Stimulated activated CD8-positive, alpha-beta memory T cell treated with anti-CD3 and anti-CD28 coated beads, Interleukin-2, amount 100 ng/mL, for 48 hours (primary cell): ENCODE measurements around the gene RGS13.

ENCODE experiments used
- DNase-seq, 2 donors: peaks; one replicate each; pipeline ENCODE4 v3.0.0-alpha.2; 2020; ENCODE audit warnings: low read depth in 2 of 2

RGS13 gene

GRCh38 chr1:192626366-192627179 lies 9.4 kb upstream of the RGS13 start:
- no peak for DNase-seq

GRCh38 chr1:192627901-192628300 lies 8.0 kb upstream of the RGS13 start:
- no peak for DNase-seq

DNA sequence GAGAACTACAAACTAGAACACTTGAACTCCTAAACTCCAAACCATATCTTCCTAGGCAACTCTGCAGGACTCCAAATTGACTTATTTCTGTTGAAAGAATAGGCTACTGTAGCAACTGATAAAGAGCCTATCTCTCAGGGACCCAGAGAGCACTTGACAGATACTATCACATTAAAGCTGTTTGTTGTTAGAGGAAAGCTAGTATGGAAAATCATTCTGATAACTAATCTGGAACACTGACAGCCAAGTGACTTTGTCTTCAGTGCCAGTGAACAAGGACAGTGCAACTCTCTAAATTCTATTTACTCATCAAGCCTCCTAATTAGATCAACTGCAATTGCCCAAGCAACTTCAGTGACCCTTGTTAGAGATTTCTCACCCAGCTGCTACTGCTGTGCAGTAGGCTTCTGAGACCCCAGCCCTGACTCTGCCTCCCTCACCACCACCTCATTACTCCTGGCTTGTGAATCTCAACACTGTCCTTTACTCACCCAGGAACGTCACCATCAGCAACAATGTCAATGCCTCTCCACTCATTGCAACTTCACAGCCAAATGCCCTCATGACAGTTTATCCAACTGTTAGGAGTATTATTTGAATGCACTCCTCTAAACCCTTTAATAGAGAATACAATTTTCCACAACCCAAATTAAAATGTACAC lies 7.4 kb upstream of the RGS13 start:
- DNase-seq: no peak

DNA sequence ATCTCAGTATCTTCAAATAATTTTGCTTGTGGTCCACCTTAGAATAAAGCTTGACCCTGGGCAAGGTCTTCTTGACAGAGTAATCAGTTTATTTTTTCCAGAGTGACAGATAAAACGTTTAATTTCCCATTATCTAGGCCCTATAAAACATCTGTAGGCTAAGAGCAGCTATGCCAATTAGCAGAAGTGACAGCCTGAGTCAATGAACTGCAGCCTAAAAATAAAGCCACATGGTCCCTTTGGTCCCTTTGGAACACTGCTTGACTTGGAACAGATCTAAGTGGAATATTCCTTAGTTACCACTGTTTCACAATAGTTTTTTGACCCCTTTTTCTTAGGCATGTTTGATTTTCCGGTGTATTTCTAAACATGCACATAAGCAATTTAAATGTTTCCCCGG lies 6.3 kb upstream of the RGS13 start:
- DNase-seq: no peak

GRCh38 chr1:192630521-192631287 lies 5.2 kb upstream of the RGS13 start:
- DNase-seq: no peak

DNA sequence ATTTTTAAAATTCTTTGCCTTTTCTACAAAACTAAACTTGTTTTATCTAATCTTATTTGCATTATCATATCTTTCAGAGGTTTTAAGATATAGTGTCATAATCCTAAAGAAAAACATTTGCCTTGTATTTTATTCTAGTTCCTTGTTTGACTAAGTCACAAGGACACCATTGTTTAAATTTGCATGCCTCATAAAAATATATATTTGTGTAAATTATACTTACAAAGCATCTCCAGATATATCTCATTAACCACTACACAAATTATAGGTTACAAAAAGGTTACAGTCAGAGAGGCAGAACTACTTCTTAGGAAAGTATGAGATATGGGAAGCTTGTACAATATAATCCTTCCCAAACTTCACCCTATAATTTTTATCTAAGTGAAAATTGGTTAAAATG lies 4.2 kb upstream of the RGS13 start:
- no peak for DNase-seq

GRCh38 chr1:192632188-192632587 lies 3.8 kb upstream of the RGS13 start:
- DNase-seq: no peak

DNA sequence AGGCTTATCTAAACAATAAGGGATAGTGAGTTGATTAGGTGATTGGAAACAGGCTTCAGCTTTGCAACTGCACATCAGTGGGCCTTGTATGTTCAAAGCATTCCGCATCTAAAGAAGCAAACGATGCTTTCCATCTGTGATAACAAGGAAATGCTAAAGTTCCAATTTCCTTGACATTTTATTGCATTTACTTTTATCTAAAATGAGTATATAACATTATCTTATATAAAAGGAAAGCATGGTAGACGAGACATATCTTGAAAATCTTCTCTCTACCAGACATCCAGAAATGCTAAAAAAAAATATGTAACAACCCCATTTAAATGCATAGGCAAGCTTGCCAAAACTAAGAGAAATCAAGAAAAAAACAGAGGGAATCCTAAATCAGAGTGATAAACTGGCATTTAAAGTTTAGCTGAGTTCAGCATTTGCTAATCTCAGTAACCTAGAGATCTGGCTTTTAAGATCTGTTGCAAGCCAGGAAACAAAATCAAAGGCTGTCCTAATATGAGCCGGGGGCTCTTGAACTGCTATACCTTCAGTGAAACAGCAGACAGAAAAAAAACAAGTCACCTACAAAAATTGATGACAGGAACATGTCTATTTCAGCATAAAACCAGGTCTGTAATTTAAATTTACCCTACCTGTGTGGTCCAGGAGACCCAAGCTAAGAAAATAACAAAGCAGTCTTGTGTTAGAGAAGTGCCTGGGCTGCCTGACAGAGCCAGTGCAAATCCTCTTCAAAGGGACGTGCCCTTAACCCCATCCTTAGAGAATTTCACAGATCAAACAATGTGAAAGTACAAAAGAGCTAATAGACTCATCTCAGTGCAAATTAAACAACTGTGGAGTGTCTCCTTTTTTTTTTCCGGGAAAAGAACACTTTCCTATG lies 3.1 kb upstream of the RGS13 start:
- no peak for DNase-seq

- DNase-seq: no peak
Measured at GRCh38 chr1:192633533-192634253, 2.3 kb upstream of the RGS13 start.

DNA sequence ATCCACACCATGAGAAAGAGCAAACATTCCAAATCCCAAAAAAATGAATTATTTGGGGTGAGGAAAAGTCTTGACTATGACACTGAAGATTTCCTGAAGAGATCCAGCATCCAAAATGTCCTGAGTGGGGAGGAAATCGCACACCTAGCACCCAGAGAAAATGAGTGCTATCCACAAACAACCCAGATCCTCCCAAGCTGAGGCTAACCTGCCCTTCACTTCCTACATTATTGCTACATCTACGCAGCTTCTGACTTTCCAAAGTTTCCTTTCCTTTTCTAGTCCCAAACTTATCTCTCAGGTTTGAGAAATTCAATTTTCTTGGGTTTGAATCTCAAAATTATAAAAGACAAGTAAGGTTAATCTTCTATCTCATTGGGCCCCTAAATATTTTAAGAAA lies 906 bp upstream of the RGS13 start:
- no peak for DNase-seq

- no peak for DNase-seq
Measured at GRCh38 chr1:192639607-192640368, 3.8 kb downstream of the RGS13 start.

GRCh38 chr1:192652159-192652558 lies 16.2 kb downstream of the RGS13 start:
- DNase-seq: no peak

DNA sequence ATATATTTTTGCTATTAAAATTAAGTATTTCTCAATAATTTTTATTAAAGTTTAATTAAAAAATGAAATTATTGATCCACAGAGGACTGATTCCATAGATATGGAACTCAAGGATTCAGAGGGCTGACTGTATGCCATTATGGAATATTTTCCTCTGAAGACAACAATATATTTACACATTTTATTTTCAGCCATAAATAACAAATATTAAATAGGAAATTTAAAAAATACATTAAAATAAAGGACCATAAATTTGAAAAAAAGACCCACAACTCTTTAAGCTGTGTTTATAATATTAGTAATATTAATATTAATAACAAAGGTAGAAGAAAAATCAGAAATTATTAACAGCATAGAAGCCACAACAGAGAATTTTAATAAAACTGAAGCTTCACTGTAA lies 18.2 kb downstream of the RGS13 start:
- DNase-seq: no peak

GRCh38 chr1:192654591-192655251 lies 18.8 kb downstream of the RGS13 start:
- no peak for DNase-seq

DNA sequence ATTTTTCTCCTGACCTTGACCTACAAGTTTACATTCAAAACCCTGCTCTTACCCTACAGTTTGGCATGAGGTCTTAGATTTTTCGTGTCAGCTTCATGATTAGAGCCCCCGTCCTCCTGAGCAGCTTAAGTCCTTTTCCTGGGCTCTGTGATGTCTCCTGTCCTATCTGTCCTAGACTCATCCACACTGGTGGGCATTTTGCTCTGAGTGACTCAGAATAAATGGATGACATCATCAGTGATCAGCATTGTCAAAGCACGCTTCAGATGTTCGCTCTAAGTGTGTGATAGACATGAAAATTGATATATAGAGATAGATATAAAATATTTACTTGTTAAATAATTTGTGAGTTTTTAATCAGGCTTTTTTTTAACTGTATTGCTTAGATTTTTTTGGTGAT lies 21.8 kb downstream of the RGS13 start:
- DNase-seq: no peak

DNA sequence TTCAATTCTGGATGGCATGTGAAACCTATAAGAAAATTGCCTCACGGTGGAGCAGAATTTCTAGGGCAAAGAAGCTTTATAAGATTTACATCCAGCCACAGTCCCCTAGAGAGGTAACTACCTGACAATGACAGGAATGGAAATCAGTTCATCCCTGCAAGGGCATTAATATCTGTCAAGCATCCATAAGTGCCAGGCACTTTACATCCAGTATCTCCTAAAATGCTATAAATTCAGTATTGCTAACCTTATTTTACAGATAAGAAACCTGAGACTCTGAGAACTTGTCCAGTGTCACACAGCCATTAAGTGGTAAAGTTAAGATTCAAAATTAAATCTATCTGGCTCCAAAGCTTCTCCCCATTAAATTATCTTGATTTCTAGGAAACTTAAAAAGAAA lies 22.3 kb downstream of the RGS13 start:
- no peak for DNase-seq

DNA sequence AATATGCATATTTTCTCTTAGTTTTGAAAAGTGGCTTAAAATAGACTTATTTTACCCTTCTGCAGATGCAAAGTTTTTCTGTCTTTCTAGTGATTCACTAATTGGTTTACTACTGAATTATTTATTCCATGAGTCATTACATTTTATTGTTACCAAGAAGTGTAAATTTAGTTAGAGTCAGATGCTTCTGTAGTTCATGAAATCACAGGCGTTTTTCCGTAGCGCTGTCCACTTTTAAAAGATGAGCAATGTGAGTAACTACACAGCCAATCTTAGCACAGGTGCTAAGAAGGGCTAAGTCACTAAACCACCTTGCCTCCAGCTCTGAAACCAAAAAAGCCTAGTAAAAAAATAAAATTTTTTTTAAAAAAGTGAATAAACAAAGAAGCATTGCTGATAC lies 24.7 kb downstream of the RGS13 start:
- no peak for DNase-seq

DNA sequence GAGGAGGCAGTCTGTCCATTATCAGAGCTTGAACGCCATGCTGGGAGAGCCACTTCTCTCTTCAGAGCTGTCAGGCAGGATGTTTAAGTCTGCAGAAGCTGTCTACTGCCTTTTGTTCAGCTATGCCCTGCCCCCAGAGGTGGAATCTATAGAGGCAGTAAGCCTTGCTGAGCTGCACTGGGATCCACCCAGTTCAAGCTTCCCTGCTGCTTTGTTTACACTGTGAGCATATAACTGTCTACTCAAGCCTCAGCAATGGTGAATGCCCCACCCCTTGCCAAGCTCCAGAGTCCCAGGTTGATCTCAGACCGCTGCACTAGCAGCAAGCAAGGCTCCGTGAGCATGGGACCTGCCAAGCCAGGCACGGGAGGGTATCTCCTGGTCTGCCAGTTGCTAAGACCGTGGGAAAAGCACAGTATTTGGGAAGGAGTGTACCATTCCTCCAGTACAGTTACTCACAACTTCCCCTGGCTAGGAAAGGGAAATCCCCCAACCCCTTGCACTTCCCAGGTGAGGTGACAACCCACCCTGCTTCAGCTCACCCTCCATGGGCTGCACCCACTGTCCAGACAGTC lies 32.5 kb downstream of the RGS13 start:
- DNase-seq: no peak

DNA sequence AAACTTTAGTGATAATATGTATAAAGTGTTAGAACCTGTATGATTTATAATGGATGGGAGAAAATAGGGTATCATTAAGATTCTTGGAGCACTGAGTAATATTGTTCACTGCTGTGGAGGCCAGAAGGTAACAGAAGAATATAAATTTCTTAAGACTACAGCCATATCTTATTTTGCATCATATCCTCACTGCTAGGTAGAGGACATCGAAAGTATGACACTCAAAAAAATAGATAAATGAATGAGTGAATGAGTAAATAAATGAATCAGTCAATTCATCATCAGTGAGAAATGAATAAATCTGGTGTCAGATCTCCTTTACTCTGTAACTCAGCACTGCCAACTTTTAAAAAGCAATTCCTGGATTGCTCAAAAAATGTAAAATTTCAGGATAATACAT lies 33.2 kb downstream of the RGS13 start:
- no peak for DNase-seq
